OCI-LY1 (cell line): ENCODE data around the gene LPCAT2.

Experiments used
- CTCF ChIP-seq: fragments of 200-600 bp; sonication (generic), shearing (Covaris generic); IDR thresholded peaks from 2 replicates; pipeline ENCODE4 v1.5.1; 2017; ENCODE audit warnings: mild to moderate bottlenecking, antibody characterized with exemption, low read length, moderate library complexity, mixed read lengths
- EZH2 ChIP-seq: fragments of 200-600 bp; sonication (generic), shearing (Covaris generic); IDR thresholded peaks from 2 replicates; pipeline ENCODE4 v1.8.0; 2017; ENCODE audit warnings: borderline replicate concordance, mixed run types, mild to moderate bottlenecking, antibody characterized with exemption, low read length, moderate library complexity, mixed read lengths

- TF ChIP-seq CTCF (no peak), EZH2 (no peak)
These were observed 62.5 kb downstream of the LPCAT2 start for GRCh38 chr16:55571191-55571897.
